GM19239 (cell line): ENCODE data around the gene KLF8.
"Not testable (repeated sequence)": the region's sequence is repeated elsewhere in the genome, so short reads cannot be mapped to it uniquely, and the experiment has no call there.

Source experiments
- DNase-seq: peaks from one replicate; pipeline ENCODE4 v3.0.0; 2011; ENCODE audit warnings: low spot score; ENCODE audit not compliant: insufficient read length
- FAIRE-seq: peaks from 2 replicates; lab custom pipeline; 2011; peaks lifted over from hg19 to GRCh38; lab: Jason Lieb, UNC

KLF8 gene

GRCh38 chrX:56232221-56233082 lies at the start of gene KLF8:
KLF8 (plus strand) TSS chrX:56232356; CDS start chrX:56233335, 979 bp downstream.
- DNase-seq = peak; percentile 18

GRCh38 chrX:56206945-56207344 lies 25.2 kb upstream of the KLF8 start:
- DNase-seq, FAIRE-seq: not testable (repeated sequence)

More at GRCh38 chrX:56232221-56233082, at the start of gene KLF8:
- peak; percentile 33 for FAIRE-seq

- FAIRE-seq = no peak
- no peak for DNase-seq
These were observed 20.5 kb upstream of the KLF8 start for GRCh38 chrX:56211701-56212100.

GRCh38 chrX:56216332-56216731 lies 15.8 kb upstream of the KLF8 start:
- DNase-seq (no peak), FAIRE-seq (no peak)

- no peak for DNase-seq
- no peak for FAIRE-seq
These were observed 12.5 kb upstream of the KLF8 start for GRCh38 chrX:56219700-56220099.

- FAIRE-seq (no peak), DNase-seq (no peak)
These were observed 11.1 kb upstream of the KLF8 start for GRCh38 chrX:56221101-56221500.

DNA sequence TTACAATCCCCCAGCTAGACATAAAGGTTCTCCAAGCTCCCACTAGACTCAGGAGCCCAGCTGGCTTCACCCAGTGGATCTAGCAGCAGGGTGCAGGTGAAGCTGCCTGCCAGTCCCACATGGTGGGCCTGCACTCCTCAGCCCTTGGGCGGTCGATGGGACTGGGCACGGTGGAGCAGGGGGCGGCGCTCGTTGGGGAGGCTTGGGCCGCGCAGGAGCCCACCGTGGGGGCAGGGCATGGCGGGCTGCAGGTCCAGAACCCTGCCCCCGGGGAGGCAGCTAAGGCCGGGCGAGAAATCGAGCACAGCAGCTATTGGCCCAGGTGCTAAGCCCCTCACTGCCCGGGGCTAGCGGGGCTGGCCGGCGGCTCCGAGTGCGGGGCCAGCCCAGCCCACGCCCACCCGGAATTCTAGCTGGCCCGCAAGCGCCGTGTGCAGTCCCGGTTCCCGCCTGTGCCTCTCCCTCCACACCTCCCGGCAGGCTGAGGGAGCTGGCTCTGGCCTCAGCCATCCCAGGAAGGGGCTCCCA lies 9.6 kb upstream of the KLF8 start:
- DNase-seq (no peak), FAIRE-seq (no peak)

DNA sequence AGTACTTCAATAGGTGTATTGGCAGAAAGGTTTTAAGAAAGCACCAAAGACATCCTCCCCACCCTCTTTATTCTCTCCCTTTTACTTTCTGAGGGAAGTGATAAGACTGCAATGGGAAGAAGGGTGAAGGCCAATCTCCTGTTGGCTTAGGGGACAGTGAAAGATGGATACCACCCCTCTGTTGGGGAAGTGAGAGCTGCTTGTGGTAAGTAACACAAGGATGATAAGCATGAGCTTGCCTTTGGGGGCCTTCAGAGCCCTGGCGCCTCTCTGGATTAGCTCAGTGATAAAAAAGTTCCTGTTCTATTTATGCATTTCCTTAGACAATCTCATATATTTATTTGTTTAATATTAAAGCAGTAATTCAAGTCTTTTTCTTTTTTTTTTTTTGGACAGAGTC lies 5.2 kb upstream of the KLF8 start:
- FAIRE-seq (no peak), DNase-seq (no peak)

- no peak for DNase-seq
These were observed 3.2 kb upstream of the KLF8 start for GRCh38 chrX:56228914-56229313.

GRCh38 chrX:56231537-56232090 lies 542 bp upstream of the KLF8 start:
- DNase-seq (no peak), FAIRE-seq (no peak)

More at GRCh38 chrX:56228914-56229313, 3.2 kb upstream of the KLF8 start:
- no peak for FAIRE-seq

DNA sequence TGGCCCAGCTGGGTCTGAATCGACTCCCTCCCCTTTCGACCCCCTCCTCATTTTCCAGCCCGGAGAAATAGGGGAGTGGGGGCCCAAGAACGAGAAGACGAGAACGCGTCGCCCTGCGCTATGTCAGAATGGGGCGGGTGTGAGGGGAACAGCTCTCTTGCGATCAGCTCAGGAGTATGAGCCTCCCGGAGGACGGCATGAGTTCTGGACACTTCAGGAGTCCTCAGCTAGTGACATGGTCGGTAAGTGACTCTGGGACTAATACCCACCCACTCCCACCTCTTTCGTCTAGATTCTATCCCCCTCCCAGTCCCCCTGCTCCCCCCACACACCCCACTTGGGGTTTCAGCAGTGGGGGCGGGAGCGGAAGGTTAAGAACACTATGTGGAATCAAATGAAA lies 944 bp downstream of the KLF8 start:
- DNase-seq = no peak
- FAIRE-seq = no peak

DNA sequence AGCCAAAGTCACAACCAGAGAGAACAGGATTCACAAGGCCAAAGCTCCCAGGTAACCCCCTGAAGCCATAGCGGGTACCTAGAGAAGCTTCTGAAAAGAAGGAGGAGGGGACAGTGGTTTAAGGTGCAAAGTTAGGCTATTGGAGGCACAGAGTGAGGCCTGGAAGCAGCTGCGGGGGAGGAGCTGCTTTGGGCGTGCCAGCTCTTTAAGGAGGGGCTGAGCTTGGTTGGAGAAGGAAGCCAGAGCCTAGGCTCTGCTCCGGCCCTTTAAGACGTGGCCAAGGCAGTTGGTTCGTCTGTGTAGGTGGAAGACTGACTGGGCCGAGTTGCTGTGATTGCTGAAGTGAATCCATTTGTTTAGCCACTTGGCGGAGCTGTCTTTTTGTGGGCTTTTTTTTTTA lies 1.5 kb downstream of the KLF8 start:
- FAIRE-seq = peak; percentile 93
- DNase-seq = peak; percentile 18

- DNase-seq (peak; percentile 28), FAIRE-seq (peak; percentile 65)
These were observed 16.3 kb downstream of the KLF8 start for GRCh38 chrX:56248492-56248891.

GRCh38 chrX:56253832-56254703 lies 21.9 kb downstream of the KLF8 start:
- FAIRE-seq = no peak
- DNase-seq = no peak

GRCh38 chrX:56268888-56269287 lies 36.7 kb downstream of the KLF8 start:
- FAIRE-seq (no peak), DNase-seq (no peak)

GRCh38 chrX:56278692-56279091 lies 46.5 kb downstream of the KLF8 start:
- FAIRE-seq (no peak), DNase-seq (no peak)

DNA sequence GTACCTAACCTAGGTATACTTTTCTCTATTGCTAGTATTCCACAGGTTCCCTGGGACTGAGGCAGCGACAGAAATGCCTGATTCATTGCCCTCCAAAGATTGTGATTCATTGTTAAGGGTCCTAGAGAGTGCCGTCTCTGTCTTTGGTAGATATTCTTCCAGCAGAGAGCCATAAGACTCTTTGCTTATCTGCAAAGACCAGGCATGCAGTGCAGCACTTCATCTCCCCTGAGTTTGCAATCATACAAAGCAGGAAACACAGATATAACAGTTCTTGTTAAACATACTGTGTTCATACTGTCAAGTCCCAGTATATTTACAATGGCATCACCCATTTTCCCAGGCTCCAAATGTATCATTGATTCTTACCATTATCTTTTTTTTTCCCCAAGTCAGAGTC lies 47.7 kb downstream of the KLF8 start:
- DNase-seq (no peak), FAIRE-seq (no peak)

GRCh38 chrX:56281789-56282188 lies 49.6 kb downstream of the KLF8 start:
- DNase-seq (no peak), FAIRE-seq (peak; percentile 73)

DNA sequence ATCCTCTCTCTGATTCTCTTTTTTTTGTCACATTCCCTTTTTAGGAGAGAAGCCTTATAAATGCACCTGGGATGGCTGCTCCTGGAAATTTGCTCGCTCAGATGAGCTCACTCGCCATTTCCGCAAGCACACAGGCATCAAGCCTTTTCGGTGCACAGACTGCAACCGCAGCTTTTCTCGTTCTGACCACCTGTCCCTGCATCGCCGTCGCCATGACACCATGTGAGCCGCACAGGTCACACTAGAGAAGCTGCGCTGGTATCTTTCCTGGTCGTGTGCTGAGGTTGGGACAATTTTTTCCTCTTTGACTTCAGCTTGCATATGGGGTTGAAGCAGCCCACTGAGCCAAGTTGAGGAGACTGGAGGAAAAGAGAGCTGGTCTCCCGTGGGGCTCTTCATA lies 52.1 kb downstream of the KLF8 start:
- DNase-seq (no peak), FAIRE-seq (no peak)

DNA sequence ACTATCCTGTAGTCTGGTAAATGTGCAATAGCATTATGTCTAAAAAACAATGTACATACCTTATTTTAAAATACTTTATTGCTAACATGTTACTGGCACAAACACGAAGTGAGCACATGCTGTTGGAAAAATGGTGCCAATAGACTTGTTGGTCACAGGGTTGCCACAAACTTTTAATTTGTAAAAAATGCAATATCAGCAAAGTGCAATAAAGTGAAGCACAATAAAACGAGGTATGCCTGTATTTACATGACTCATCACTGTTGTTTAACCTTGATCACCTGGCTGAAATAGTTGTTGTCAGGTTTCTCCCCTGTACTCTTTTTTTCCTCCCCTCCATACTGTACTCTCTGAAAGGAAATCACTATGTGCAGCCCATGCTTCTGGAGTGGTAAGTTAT lies 56.5 kb downstream of the KLF8 start:
- DNase-seq (no peak), FAIRE-seq (no peak)

- no peak for FAIRE-seq
- no peak for DNase-seq
These were observed 57.3 kb downstream of the KLF8 start for GRCh38 chrX:56289449-56289848.
